Peyer's patch (tissue), 4 donors: Measurements from ENCODE around the gene ELMO1.

Experiments
- CTCF ChIP-seq, 6 experiments: fragments of 450-650 bp in 4 of 6; fragments of 200-600 bp in 2 of 6; sonication (generic) in 1 of 6; IDR thresholded peaks; one replicate each; pipeline ENCODE4 v1.5.1; 2017 to 2019; ENCODE audit warnings: antibody characterized with exemption in 6 of 6, mild to moderate bottlenecking in 3 of 6, moderate library complexity in 1 of 6
- POLR2A ChIP-seq, 2 donors: fragments of 450-650 bp; IDR thresholded peaks; one replicate each; pipeline ENCODE4 v1.5.1; 2017; ENCODE audit warnings: antibody characterized with exemption in 2 of 2, mild to moderate bottlenecking in 2 of 2, moderate library complexity in 2 of 2

- TF ChIP-seq CTCF (IDR thresholded peaks at IDR 0.05) (no peak), POLR2A (IDR thresholded peaks at IDR 0.05) (no peak)
Observed at GRCh38 chr7:36941359-36941758, 507.3 kb downstream of the ELMO1 start.
